Smooth muscle cell of the umbilical artery (primary cell): ENCODE measurements around the gene ADCY10. TPM values are rescaled to one million over a fixed set of nuclear protein-coding genes. Genes with fewer than 3 reads are reported as not detected.

Source experiments
- total RNA-seq: library from RNA; depleted of rRNA; stranded (reverse); fragments of >200 nt; gene quantifications from 2 replicates; pipeline ENCODE4 v1.2.3, GENCODE V29; 2014

The ADCY10 gene
- 0.05 and 0.30 TPM in 2 replicates for total RNA-seq

GRCh38 chr1:167913895-167914496 lies at the start of gene ADCY10:
Gene ADCY10, minus strand, starts transcription at chr1:167914134. Its CDS starts 8,994 bp downstream, at chr1:167905140.

GRCh38 chr1:167936930-167937708 lies 23.2 kb upstream of the ADCY10 start, which contains the start of gene MPC2:
Gene MPC2, minus strand, starts transcription at chr1:167937072. Its CDS starts 1,231 bp downstream, at chr1:167935841.

GRCh38 chr1:167936068-167936929 lies 22.4 kb upstream of the ADCY10 start, which contains the start of gene DCAF6:
Gene DCAF6, plus strand, starts transcription at chr1:167936683. Its CDS starts 229 bp downstream, at chr1:167936912.

Other genes with a start within 250 kb of the ADCY10 start
- gene MPZL1, start 192.2 kb downstream of the ADCY10 start, total RNA-seq = 156 and 235 TPM in 2 replicates
- 40.1 and 66.5 TPM in 2 replicates for gene DCAF6, start 22.5 kb upstream of the ADCY10 start, total RNA-seq
- 14.3 and 15.4 TPM in 2 replicates for gene MPC2, start 22.9 kb upstream of the ADCY10 start, total RNA-seq
- 17.5 and 29.0 TPM in 2 replicates for gene GPR161, start 222.8 kb upstream of the ADCY10 start, total RNA-seq